GM12878 (cell line): Measurements from ENCODE around the gene C11orf91. TPM values are rescaled to one million over a fixed set of nuclear protein-coding genes. Genes with fewer than 3 reads are reported as not detected.

Source experiments
- ATF2 ChIP-seq: IDR thresholded peaks from 2 replicates; pipeline ENCODE4 v1.6.1; 2012; ENCODE audit warnings: low read length, inconsistent platforms
- BCL11A ChIP-seq: IDR thresholded peaks from 2 replicates; pipeline ENCODE4 v1.6.1; 2011; ENCODE audit warnings: low read depth, low read length
- BHLHE40 ChIP-seq, 2 experiments: fragments of 450-650 bp in 1 of 2; IDR thresholded peaks; 2 replicates each; pipeline ENCODE4 v1.6.1; 2011 to 2017; ENCODE audit warnings: low read depth in 2 of 2, borderline replicate concordance in 1 of 2, improper control_type of control experiment in 1 of 2, low read length in 1 of 2, mild to moderate bottlenecking in 1 of 2
- CHD4 ChIP-seq: fragments of 200-600 bp; sonication (generic); IDR thresholded peaks from 2 replicates; pipeline ENCODE4 v1.6.1; 2016; ENCODE audit warnings: mild to moderate bottlenecking
- CREB1 ChIP-seq: IDR thresholded peaks from 2 replicates; pipeline ENCODE4 v1.6.1; 2012; ENCODE audit warnings: low read depth, mild to moderate bottlenecking, inconsistent platforms
- EED ChIP-seq: sonication (generic); IDR thresholded peaks from 2 replicates; pipeline ENCODE4 v1.6.1; 2016; ENCODE audit warnings: antibody characterized with exemption, low read depth
- ESRRA ChIP-seq: IDR thresholded peaks from 2 replicates; pipeline ENCODE4 v1.6.1; 2012; ENCODE audit warnings: mild to moderate bottlenecking, low read length, improper control_type of control experiment
- FOXM1 ChIP-seq: IDR thresholded peaks from 2 replicates; pipeline ENCODE4 v1.6.1; 2012; ENCODE audit warnings: low read depth, mild to moderate bottlenecking, inconsistent platforms, low read length, moderate library complexity
- PAX5 ChIP-seq: IDR thresholded peaks from 2 replicates; pipeline ENCODE4 v1.6.1; 2011; ENCODE audit warnings: low read depth, low read length, borderline replicate concordance
- RUNX3 ChIP-seq: IDR thresholded peaks from 2 replicates; pipeline ENCODE4 v1.6.1; 2012; ENCODE audit warnings: low read length, inconsistent platforms
- TAF1 ChIP-seq: IDR thresholded peaks from 2 replicates; pipeline ENCODE4 v1.6.1; 2011; ENCODE audit warnings: mild to moderate bottlenecking, low read depth, low read length, borderline replicate concordance
- TCF12 ChIP-seq: IDR thresholded peaks from 2 replicates; pipeline ENCODE4 v1.6.1; 2011; ENCODE audit warnings: low read depth, mild to moderate bottlenecking, low read length
- TCF3 ChIP-seq: IDR thresholded peaks from 2 replicates; pipeline ENCODE4 v1.6.1; 2012; ENCODE audit warnings: low read depth, mild to moderate bottlenecking, low read length, borderline replicate concordance; ENCODE audit not compliant: insufficient read depth
- polyA plus RNA-seq, 11 experiments: library from polyadenylated mRNA; depleted of rRNA in 4 of 11; unstranded in 6 of 11; stranded (reverse) in 5 of 11; fragments of >200 nt; fragmentation: Nextera tagmentation in 4 of 11; fragmentation: Illumina TruSeq in 1 of 11; extraction: Ambion mirVana in 4 of 11; extraction: Trizol in 1 of 11; gene quantifications; 1 replicate in 1 of 11; 2 replicates in 10 of 11; pipeline versions ENCODE4 v1.2.1 to v1.2.3, GENCODE V29; 2011 to 2016; ENCODE audit warnings: inconsistent platforms in 2 of 11, missing spikeins in 2 of 11, low read depth in 1 of 11
- total RNA-seq, 4 experiments: library from RNA; depleted of rRNA in 3 of 4; stranded (reverse); fragments of >200 nt in 3 of 4; fragmentation: Illumina TruSeq in 1 of 4; extraction: Trizol in 1 of 4; gene quantifications; 2 replicates each; pipeline versions ENCODE4 v1.2.1 to v1.2.3, GENCODE V29; 2013 to 2021

Gene C11orf91
- total and polyA plus RNA-seq, 10 of the 15 experiments (the other 5 are each of a cell fraction or from before 2014, with no cell fraction given): not detected

- TF ChIP-seq FOXM1 (peak; percentile 70; the same call in 1 of the 2 replicates), BCL11A (peak; percentile 51; the same call in 1 of the 2 replicates), EED (0 out of 2 replicates have a peak, but pooled peaks have one; percentile 17), CREB1 (no peak), TCF12 (peak; percentile 67), PAX5 (peak; percentile 90), TCF3 (peak; percentile 61; the same call in 1 of the 2 replicates), ESRRA (peak; percentile 88; the same call in 1 of the 2 replicates), BHLHE40 (IDR thresholded peaks at IDR 0.05; ENCODE audit: borderline replicate concordance in 1 of 2, low read depth in 2 of 2, low read length in 1 of 2) (no peak), TAF1 (no peak), RUNX3 (peak; percentile 81), ATF2 (peak; percentile 62; the same call in 1 of the 2 replicates), CHD4 (no peak)
- TF ChIP-seq, all 136 proteins: peak for 17
Measured at GRCh38 chr11:33655842-33656600, 44.6 kb downstream of the C11orf91 start (continued).
